Ramos (cell line): ENCODE measurements around the gene FAM156A.
"Not testable (repeated sequence)": the region's sequence is repeated elsewhere in the genome, so short reads cannot be mapped to it uniquely, and the experiment has no call there.

ENCODE experiments used
- in situ Hi-C: fragments of 300-500 bp; cut with MboI; formaldehyde crosslinking; loops from one replicate; pipeline ENCODE4 v1.14.3; 2022; ENCODE audit warnings: low sequenced_read_pairs; ENCODE audit not compliant: unreplicated experiment

Gene FAM156A

GRCh38 chrX:52907900-52908299, 50.4 kb downstream of the FAM156A start:
- in situ Hi-C loops = not testable (repeated sequence)

GRCh38 chrX:52907137-52907536, 51.2 kb downstream of the FAM156A start:
- in situ Hi-C loops = not testable (repeated sequence)

- in situ Hi-C loops = not testable (repeated sequence)
These were observed 52.2 kb downstream of the FAM156A start for GRCh38 chrX:52906072-52906471.

- in situ Hi-C loops = not testable (repeated sequence)
These were observed 52.8 kb downstream of the FAM156A start for GRCh38 chrX:52905531-52905930.
